CD4-positive, alpha-beta T cell treated with Interferon gamma for 1 hour (primary cell): ENCODE measurements around the gene FHIT.

ENCODE experiments used
- DNase-seq: peaks from one replicate; pipeline ENCODE4 v3.0.0-alpha.2; 2020

The FHIT gene

DNA sequence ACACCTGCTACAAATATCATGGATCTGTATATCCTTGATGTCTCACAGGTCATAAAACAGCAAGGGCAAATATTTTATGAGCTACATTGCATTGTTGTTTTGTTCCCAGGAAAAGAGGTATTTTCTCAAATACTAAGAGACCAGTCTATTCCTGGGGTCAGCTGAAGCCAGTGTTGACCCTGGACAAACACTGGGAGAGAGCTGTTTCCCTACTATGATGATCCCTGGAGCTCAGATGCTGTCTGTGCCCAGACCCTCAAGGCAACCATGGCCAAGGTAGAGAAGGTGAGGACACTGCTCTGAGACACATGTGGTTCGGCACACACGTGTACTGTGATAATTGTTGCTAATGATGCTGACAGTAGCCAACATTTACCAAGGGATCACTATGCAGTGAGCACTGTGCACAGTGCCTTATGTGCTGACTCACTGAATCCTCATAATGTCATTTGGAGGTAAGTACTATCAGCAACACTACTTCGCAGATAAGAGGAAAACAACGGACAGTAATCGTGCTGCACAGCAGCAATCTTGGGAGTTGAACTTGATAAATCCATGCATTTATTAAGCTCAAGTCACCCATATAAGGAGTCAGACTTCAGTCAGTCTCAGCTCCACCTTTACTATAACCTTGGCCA lies 943.6 kb downstream of the FHIT start:
- no peak for DNase-seq

DNA sequence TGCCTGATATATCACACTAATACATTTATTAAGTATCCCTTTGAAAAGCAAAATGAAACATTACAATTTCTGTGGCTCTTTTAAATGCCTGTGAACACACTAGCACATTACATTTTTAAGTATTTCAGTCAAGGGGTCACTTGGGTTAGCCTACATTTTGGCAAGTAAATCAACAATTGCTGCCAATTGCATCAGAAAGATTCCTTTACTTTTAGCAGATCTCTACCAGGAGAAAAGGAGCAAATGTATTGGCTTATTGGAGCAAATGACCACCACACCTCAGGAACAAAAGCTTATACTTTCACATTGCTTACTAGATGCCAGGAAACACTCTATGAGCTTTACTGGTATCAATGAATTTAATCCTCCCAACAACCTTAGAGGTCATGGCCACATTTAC lies 947.1 kb downstream of the FHIT start:
- DNase-seq = no peak

DNA sequence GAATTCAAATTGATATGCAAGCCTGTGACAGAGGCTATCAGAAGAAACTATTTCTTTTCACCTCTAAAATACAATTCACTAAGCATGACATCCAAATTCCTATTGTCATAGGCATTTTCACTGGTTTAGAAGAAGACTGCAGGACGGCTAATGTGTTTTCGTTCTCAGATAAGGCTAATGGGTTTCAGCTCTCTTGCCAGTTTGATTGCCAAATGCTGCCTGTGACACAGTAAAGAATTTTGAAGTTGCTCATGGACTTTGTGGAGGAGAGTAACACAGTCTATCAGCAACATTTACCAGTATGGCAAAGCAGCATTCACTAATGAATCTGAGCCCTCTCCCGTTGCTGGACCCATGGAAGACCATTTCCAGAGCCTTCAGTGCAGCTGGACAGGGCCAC lies 948.1 kb downstream of the FHIT start:
- no peak for DNase-seq

DNA sequence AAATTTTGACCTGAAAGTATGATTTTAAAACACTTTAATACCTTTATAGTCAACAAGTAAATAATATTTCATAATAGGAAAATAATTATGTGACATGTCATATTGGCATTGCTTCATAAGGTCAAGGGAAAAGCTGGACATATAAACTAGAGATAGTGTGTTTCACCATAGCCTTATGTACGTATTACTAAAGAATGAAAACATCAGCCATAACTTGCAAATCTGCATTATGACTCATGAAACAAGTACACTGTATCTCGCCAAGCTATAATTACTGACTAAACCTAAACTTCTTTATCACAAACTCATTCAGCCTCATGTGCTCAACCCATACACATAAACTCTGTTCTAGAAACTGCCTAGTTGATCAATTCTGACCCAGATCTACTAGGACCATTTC lies 950.1 kb downstream of the FHIT start:
- DNase-seq = no peak

DNA sequence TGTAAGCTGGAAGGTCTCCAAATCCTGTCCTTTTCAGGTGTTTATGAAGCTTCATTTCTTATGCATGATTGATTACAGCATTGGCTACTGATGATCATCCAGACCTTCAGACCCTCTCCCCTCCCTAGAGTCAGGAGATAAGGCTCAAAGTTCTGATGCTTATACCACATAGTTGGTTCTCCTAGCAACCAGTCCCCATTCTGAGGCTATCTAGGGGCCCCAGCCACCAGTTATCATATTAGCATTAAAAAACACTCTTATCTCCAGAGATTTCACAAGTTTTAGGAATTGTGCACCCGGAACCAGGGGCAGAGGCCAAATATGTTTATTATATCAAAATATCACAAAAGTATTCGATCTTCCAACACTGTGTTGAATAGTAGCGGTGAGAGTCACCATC lies 953.1 kb downstream of the FHIT start:
- no peak for DNase-seq

DNA sequence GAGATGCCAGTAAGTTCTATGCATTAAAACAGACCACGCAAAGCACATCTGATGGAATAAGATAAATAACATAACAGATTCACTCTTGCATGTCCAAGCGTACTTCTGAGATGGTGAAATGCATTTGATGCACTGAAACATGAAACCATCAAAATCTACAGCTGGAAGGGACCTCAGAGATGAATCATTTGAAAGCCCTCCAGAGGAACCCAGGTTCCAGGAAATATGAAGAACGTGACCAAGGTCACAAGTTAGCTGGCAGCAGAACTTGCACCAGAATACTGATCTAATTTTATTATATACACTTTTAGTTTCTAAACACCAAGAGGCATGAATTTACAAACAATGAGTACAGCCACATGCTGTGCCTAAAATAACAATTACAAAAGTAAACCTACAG lies 957.1 kb downstream of the FHIT start:
- no peak for DNase-seq

DNA sequence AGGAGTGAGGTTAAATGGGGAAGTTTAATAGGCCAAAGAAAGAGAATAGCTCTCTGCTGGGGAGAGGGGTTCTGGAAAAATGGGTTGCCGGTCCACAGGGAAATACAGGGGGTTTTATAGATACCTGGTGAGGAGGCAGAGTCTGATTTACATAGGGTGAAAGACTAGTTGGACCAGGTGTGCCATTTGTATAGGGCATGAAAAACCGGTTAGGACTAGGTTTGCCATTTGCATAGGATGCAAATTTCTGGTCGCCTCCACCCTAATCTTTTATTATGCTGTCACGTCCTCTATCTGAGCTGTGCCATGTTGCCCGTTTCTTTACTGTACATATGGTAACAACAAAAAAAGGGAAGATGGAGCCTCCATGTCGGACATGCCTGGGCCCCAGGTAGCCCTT lies 960.1 kb downstream of the FHIT start:
- DNase-seq = no peak

DNA sequence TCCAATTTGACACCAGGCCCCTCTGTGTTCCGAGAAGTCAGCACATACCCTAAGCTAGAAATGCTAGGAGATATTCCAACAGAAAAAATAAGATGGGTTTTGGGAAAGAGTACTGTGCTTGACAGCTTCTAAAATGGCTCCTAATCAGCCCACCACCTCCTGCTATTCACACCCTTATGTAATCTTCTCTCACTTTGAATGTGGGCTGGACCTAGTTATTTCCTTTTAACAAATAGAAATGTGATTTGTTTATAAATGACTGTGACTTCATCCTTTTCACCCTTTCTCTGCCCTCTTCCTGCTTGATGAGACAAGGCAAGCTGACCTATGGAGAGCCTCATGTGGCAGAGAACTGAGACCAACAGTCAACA lies 961.1 kb downstream of the FHIT start:
- no peak for DNase-seq

DNA sequence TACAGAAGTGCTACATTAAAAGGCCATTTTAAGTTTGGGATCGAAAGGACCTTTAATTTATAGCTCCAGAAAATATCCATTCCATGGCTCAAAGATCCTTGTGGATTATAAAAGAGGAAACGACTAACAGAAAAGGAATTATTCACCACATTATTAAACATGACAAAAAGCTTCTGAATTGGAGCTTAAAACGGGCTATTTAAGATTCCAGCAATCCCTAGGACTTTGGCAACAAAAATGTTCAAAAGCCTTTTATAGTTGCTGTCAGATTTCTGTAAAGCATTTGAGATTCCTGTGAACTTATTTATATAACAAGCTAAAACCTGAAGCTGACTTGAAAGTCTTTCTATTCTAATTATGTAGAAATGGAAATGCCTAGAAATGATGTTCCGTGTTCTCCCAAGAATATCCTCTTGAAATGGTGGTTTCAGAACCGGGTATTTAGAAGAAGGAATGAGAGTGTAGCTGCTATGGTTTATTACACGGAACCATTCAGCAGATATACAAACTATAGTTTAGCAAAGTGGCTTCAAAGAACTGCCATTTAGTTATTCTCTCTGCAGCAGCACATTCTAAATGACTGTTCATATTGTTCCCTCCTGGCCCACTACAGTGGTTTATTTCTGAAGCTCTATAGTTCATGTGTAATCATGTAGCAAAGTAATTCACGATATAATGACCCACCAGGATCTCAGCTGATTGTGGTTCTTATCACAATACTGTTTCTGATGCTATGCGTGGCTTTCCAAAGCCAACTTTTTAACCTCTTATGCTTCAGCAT lies 961.7 kb downstream of the FHIT start:
- no peak for DNase-seq

DNA sequence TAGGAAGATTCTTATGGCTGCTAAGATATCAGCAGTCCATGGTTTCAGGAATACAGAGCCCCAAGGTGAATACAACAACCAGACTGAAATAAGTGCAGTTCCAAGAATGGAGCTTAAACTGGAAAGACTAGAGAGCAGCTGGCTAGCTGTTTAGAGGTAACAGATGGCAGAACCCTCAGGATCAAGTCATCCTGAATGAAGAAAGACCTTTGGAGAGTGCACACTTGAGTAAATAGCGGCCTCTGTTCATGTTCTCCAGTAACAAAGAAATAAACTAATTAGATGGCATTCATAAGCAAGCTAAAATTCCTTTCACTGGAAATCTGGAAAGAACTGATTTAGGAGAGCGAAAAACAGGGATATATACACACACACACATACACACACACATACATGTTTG lies 968.4 kb downstream of the FHIT start:
- no peak for DNase-seq

DNA sequence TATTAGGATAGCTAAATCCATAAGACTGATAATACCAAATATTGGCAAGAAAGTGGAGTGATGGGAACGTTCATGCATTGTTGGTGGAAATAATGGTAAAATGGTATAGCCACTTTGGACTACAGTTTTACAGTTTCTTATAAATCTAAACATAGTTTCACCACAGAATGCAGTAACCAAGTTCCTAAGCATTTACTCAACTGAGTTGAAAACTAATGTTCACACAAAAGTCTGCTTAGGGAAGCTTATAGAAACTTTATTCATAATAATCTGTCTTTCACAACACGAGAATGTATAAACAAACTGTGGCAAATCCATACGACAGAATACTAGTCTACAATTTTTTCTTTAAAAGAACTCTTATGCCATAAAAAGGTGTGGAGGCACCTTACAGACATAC lies 969.3 kb downstream of the FHIT start:
- no peak for DNase-seq

DNA sequence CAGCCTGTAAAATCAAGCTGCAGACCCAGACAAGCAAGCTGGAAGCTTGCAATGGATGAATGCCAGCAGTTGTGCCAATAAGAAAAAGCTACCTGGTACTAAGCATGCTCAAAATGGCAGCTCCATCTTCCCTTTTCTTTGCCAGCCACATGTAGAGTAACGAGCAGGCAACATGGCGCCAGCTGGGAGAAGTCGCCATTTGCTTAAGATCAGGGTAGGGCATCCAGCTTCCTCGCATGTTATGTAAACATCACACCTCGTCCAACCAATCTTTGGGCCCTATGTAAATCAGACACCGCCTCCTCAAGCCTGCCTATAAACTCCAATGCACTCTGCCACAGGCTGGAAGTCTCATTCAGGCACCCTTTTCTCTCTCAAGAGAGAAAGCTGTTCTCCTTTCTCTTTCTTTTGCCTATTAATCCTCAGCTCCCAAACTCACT lies 973.9 kb downstream of the FHIT start:
- DNase-seq = no peak

DNA sequence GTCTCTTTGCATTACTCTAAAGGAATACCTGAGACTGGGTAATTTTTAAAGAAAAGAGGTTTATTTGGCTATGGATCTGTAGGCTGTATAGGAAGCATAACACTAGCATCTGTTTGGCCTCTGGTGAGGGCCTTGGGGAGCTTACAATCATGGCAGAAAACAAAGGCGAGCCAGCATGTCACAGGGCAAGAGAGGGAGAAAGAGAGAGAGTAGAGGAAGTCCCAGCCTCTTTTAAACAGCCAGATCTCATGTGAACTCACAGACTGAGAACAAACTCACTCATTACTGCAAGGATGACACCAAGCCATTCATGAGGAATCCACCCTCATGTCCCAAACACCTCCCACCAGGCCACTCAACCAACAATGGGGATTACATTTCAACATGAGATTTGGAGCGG lies 974.6 kb downstream of the FHIT start:
- no peak for DNase-seq

DNA sequence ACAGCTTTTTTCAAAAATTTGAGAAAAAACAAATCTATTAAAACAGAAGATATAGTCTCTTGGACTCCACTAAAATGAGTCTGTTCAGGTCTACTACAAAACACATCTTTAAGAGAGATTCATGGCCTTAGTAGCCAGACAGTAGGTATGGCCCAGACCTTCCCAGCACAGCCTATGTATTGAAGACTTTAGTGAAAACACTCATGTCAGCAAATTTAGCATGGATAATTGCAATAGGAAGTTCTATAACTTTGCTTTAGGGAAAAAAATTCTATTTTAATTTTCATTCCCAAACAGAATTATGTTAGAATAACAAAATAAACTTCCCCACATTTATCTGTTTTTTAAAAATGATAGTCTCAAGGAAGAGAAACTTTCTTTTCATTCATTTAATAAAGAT lies 976.6 kb downstream of the FHIT start:
- no peak for DNase-seq

DNA sequence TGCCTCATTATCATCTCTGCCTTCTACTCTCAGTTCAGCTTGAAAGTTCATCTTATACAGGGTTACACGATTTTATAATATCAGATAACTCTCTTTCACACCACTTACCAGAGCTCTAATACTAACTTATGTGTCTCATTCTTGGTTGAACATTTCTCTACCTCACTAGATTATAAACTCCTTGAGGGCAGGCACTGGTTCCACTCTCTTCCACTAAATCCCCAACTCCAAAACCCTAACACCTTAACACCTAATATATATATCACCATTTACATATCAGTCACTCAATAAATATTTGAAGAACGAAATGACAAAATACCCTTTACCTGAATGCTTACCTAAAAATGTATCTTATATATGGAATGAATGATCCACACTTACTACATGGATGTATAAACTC lies 977.2 kb downstream of the FHIT start:
- no peak for DNase-seq

DNA sequence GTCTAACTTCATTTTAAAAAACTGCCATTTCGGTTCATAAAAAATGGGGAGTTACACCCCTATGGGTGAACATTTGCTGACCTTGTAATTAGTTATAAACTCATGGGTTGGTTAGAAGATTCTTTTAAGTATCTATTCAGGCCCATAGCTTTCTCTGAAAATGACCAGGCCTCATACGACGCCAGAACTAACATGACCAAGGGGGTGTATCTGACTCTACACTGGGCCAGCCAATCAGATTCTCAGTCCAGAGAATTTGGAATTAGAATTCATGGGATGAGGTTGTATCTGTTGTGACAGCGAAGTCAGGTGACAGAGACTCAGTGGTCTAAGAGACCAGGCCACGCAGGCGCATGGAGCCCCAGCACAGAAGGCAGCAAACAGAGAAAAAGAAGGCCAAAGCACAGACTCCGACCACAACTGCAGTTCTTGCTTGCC lies 981.4 kb downstream of the FHIT start:
- DNase-seq = no peak

DNA sequence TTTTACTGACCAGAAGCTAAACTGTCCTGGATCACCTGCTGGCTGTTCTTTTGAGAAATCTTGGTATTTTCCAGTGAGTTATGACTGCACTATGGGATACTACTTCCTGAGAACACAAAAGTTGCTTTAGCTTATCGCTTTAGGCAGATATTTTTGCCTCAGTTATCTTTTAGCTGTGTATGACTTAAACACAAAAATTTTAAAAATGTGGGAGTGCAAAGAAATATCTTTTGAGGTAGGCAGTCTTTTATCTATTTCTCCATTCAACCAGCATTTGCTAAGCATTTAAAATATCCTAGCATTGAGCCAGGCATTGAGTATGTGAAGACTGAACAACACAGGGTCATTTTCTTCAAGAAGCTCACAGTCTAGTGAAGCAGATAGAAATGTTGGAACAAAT lies 981.9 kb downstream of the FHIT start:
- DNase-seq = no peak

DNA sequence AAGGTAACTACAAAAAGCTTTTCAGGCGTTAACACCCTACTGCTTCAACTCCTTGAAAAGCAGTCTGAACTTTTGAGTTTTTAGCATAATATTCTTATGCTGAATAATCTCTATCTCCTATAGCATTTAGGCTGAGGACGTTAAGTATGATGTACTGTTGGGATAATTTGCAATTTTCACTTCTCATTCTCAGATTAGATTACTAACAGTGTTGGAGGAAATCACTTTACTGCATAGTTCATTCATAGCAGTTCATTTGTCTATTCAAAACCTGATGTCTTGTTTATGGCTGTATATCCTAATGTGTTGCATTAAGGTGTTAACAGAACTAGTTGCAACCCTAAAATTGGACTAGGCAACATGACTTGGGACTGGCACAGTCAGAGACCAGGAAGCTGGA lies 983.1 kb downstream of the FHIT start:
- no peak for DNase-seq

DNA sequence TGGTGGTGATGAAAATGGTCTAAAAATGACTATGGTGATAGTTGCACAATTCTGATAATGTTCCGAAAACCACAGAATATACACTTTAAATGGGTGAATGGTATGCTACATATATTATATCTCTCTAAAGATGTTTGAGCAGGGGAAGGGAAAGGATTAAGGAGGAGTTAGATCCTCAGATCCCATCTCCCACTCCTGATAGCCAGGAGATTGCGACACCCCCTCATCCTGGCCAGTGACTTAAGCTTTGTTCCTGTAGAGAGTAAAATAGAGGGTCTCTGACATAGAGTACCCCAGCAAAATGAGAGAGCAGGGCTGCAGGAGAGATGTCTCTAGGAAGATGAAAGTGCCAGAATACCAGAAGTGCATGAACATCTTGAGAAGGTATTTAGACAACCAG lies 984.8 kb downstream of the FHIT start:
- DNase-seq = no peak

DNA sequence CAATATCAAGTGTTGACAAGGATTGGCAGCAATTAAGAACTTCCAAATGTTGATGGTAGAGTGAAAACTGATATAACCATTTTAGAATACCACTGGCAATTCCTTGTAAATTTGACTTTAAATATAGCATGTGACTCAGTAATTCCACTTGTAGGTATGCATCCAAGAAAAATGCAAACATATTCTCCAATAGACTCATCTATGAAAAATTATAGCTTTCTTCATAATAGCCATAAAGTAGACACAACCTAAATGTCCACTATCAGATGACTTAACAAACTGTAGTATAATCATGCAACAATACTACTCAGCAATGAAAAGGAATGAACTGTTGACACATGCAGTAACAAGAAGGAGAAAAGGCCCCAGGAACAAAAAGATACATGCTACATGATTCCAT lies 988.1 kb downstream of the FHIT start:
- DNase-seq = no peak

DNA sequence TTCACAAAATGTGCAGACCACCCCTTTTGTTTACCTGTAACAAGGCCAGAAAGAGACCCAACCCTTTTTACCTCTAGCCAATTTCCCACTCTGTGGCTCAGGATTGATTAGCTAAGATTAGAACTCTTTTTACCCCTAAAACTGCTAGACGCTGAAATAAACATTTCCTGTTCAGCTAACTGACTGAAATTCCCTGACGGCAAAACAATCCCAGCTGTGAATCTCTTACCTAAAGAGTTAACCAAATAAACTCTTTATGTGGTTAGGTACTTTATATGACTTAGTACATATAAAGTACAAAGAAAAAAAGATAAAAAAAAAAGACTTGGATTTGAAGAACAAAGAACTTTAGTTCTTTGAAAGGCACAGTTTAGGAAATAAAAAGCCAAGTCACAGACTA lies 988.7 kb downstream of the FHIT start:
- no peak for DNase-seq

DNA sequence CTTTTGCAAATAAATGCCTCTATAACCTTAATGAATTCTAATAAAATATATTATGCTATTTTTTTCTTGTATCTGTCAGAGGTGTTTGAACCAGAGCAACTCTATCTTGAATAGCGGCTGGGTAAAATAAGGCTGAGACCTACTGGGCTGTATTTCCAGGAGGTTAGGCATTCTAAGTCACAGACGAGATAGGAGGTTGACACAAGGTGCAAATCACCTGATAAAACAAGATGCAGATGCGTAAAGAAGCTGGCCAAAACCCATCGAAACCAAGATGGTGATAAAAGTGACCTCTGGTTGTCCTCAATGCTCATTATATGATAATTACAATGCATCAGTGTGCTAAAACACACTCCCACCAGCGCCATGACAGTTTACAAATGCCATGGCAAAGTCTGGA lies 990.7 kb downstream of the FHIT start:
- no peak for DNase-seq

DNA sequence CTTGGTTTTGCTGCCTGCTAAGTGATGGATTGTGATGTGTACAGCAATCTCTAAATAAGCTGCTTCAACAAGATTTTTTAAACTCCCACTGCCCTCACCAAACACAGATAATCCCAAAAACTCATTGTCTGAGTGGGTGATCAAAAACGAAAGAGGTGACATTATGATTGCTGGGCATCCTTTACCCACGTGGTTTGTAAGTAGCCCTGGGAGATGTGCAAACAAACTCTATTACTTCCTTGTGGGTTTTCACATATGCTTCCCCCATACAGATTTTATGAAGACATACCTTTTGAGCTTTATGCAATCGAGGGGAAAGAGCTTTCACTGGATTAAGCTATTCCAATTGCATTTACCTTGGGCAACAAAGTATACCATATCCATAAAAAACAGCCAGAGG lies 1000.4 kb downstream of the FHIT start:
- DNase-seq = no peak

DNA sequence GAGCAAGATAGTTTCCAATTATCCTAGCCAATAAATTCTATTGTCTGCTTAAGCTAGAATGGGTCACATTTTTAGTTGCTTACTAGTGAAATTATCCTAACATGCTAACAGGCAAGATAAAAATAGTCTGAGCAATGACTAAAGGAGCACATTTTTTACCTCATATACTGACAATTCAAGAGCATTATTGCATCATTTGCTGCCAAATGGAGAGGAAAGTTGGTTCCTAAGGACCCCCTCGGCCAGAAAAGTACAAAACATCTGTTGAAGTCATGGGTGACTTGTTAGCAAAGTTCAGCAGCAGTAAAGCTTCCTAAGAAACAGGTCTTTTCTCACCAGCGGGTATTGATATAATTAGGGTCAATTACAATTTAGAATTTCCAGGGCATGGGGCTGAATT lies 1001.0 kb downstream of the FHIT start:
- no peak for DNase-seq

DNA sequence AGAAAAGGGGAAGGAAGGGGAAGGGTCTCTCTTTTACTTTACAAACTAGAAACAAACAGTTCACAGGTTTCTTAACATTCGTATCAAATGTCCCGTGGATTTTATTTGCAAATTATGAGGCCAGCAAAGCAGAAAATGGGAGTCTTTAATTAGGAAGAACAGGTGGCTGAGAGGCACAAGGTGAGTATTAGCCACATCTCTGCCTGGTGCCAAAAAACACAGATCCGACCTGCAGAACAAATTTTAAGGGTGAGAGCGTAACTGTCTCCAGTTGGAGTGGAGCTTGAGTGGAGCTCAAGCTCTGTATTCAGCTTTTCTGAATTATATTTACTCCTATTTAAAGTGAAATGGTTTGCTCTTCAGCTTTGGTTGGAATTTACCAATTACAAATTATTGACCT lies 1004.9 kb downstream of the FHIT start:
- no peak for DNase-seq
